ENCODE data around the gene TAS1R2.

The TAS1R2 gene

DNA sequence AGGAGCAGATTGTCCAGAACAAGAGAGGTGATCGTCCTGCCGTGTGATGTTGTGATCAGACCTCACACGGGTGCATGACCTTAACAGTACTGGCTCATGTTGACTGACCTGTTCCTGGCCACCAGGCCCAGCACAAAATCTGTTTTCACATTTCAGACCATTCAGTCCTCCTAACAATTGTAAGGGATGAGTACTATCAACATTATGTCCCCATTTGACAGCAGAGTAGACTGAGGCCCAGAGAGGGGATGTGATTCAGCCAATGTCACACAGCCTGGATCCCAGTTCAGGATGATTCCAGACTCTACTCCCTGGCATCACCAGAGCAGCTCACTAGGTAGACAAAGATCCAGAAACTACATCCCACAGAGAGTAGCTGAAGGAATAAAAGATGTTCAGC, 7.4 kb upstream of the TAS1R2 start:
- no peaks in the 10 kb centered on the region for H3K9me3 ChIP-seq (ENCODE audit: insufficient read depth, low read length)
- H3K27me3 ChIP-seq (ENCODE audit: insufficient read depth, insufficient read length): peaks cover 7% of the 10 kb centered on the region
- H3K36me3 ChIP-seq (ENCODE audit: insufficient read depth, insufficient read length, low read length): peaks cover 3% of the 10 kb centered on the region
- no peak for DNase-seq (ENCODE audit: low read depth, low spot score)
- H3K9ac ChIP-seq (ENCODE audit: insufficient read length, low read depth): no peak overlapping the region
- TF ChIP-seq SUZ12 (IDR thresholded peaks at IDR 0.05; ENCODE audit: extremely low read depth, insufficient read depth, insufficient read length) (no peak), ZNF274 (IDR thresholded peaks at IDR 0.05; ENCODE audit: low read depth, low read length) (no peak), YY1 (IDR thresholded peaks at IDR 0.05; ENCODE audit: insufficient read depth, insufficient read length) (no peak)
- H3K4me1 ChIP-seq (ENCODE audit: insufficient read depth, insufficient read length): no peaks in the 10 kb centered on the region
- H3K4me3 ChIP-seq (ENCODE audit: insufficient read length, low read depth): no peak overlapping the region

DNA sequence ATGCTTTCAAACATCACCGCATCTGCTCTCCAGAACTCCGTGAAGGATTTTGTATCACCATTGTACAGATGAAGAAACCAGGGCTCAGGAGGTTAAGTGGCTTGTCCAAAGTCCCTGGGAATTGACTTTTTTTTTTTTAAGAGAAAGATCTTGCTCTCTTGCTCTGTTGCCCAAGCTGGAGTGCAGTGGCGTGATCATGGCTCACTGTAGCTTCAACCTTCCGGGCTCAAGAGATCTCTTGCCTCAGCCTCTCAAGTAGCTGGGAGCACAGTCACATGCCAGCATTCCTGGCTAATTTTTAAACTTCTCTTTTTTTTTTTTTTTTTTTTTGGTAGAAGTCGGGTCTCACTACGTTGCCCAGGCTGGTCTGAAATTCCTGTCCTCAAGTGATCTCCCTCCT, 6.9 kb upstream of the TAS1R2 start:
- H3K27me3 ChIP-seq (ENCODE audit: insufficient read depth, insufficient read length): peaks cover 7% of the 10 kb centered on the region
- no peaks in the 10 kb centered on the region for H3K9me3 ChIP-seq (ENCODE audit: insufficient read depth, low read length)
- H3K9ac ChIP-seq (ENCODE audit: insufficient read length, low read depth): no peak overlapping the region
- no peaks in the 10 kb centered on the region for H3K4me1 ChIP-seq (ENCODE audit: insufficient read depth, insufficient read length)
- no peak for DNase-seq (ENCODE audit: low read depth, low spot score)
- no peaks in the 10 kb centered on the region for H3K36me3 ChIP-seq (ENCODE audit: insufficient read depth, insufficient read length, low read length)
- TF ChIP-seq YY1 (IDR thresholded peaks at IDR 0.05; ENCODE audit: insufficient read depth, insufficient read length) (no peak), ZNF274 (IDR thresholded peaks at IDR 0.05; ENCODE audit: low read depth, low read length) (no peak)
- no peak overlapping the region for H3K4me3 ChIP-seq (ENCODE audit: insufficient read length, low read depth)

DNA sequence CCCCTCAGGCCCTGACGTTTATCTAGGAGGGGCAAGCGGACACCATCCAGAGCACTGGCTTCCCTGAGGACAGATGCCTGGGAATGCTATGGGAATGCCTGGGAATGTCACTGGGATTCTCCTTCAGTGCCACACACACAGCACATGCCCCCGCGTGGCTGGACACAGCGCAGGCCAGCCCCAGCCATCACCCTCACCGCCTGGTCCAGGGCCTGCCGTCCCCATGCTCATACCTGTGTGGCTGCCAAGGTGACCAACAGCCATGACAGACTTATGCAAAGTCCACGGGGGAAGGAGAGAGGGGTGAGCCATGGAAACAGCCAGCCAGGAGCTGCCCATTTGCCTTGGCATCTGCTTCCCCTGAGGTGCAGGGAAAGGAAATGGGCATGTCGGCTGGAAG, 5.7 kb upstream of the TAS1R2 start:
- Histone ChIP-seq H3K4me1 (ENCODE audit: insufficient read depth, insufficient read length) (no peaks in the 10 kb centered on the region), H3K27me3 (ENCODE audit: insufficient read depth, insufficient read length) (peaks cover 7% of the 10 kb centered on the region), H3K36me3 (ENCODE audit: insufficient read depth, insufficient read length, low read length) (no peaks in the 10 kb centered on the region), H3K9ac (ENCODE audit: insufficient read length, low read depth) (no peak overlapping the region), H3K9me3 (ENCODE audit: insufficient read depth, low read length) (no peaks in the 10 kb centered on the region), H3K4me3 (ENCODE audit: insufficient read length, low read depth) (no peak overlapping the region)
- no peak for TF ChIP-seq SUZ12 (IDR thresholded peaks at IDR 0.05; ENCODE audit: extremely low read depth, insufficient read depth, insufficient read length)
- TF ChIP-seq YY1 (IDR thresholded peaks at IDR 0.05; ENCODE audit: insufficient read depth, insufficient read length): no peak
- no peak for TF ChIP-seq ZNF274 (IDR thresholded peaks at IDR 0.05; ENCODE audit: low read depth, low read length)
- no peak for DNase-seq (ENCODE audit: low read depth, low spot score)

DNA sequence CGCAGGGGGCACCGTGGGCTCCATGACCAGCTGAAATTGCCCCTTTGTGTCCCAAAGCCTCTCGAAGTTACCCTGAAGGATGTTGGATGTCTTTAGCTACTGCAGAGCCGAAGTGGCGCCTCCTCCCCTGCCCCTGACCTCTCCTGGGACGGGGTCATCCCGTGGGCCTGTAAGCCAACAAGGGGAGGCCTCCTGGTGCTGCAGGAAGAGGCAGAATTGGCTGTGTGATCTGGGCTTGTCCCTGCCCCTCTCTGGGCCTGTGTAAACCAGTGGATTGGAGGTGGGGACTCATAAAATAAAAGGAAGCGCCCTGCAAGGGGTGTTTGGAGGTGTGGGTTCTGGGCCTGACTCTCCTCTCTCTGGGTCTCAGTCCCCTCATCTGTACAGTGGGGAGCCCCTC, 2.1 kb upstream of the TAS1R2 start:
- Histone ChIP-seq H3K36me3 (ENCODE audit: insufficient read depth, insufficient read length, low read length) (no peaks in the 10 kb centered on the region), H3K9me3 (ENCODE audit: insufficient read depth, low read length) (no peaks in the 10 kb centered on the region), H3K27me3 (ENCODE audit: insufficient read depth, insufficient read length) (peaks cover 7% of the 10 kb centered on the region), H3K4me1 (ENCODE audit: insufficient read depth, insufficient read length) (no peaks in the 10 kb centered on the region), H3K4me3 (ENCODE audit: insufficient read length, low read depth) (no peak overlapping the region), H3K9ac (ENCODE audit: insufficient read length, low read depth) (no peak overlapping the region)
- no peak for DNase-seq (ENCODE audit: low read depth, low spot score)
- TF ChIP-seq YY1 (IDR thresholded peaks at IDR 0.05; ENCODE audit: insufficient read depth, insufficient read length) (no peak), ZNF274 (IDR thresholded peaks at IDR 0.05; ENCODE audit: low read depth, low read length) (no peak), SUZ12 (IDR thresholded peaks at IDR 0.05; ENCODE audit: extremely low read depth, insufficient read depth, insufficient read length) (no peak)

DNA sequence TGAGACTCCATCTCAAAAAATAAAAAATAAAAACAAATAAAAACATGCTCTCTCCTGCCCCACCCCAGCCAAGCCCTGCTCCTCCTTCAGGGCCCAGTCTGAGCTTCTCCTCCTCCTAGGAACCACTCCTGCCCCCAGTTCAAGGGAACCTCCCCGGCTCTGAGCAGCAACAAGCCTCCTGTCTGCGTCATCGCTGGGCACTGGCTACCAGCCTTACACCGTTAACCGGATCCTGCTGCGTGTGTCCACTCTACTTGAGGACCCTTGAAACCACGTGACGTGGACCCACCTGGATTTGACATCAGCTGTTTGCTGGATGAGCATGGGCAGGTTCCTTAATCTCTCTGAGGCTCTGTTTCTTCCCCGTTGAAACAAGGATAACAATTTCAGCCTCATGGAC, 1.6 kb upstream of the TAS1R2 start:
- DNase-seq (ENCODE audit: low read depth, low spot score): no peak
- no peaks in the 10 kb centered on the region for H3K4me1 ChIP-seq (ENCODE audit: insufficient read depth, insufficient read length)
- H3K9me3 ChIP-seq (ENCODE audit: insufficient read depth, low read length): no peaks in the 10 kb centered on the region
- TF ChIP-seq YY1 (IDR thresholded peaks at IDR 0.05; ENCODE audit: insufficient read depth, insufficient read length): no peak
- no peak for TF ChIP-seq ZNF274 (IDR thresholded peaks at IDR 0.05; ENCODE audit: low read depth, low read length)
- TF ChIP-seq SUZ12 (IDR thresholded peaks at IDR 0.05; ENCODE audit: extremely low read depth, insufficient read depth, insufficient read length): no peak
- H3K27me3 ChIP-seq (ENCODE audit: insufficient read depth, insufficient read length): peaks cover 7% of the 10 kb centered on the region
- H3K4me3 ChIP-seq (ENCODE audit: insufficient read length, low read depth): no peak overlapping the region
- H3K36me3 ChIP-seq (ENCODE audit: insufficient read depth, insufficient read length, low read length): no peaks in the 10 kb centered on the region
- no peak overlapping the region for H3K9ac ChIP-seq (ENCODE audit: insufficient read length, low read depth)

DNA sequence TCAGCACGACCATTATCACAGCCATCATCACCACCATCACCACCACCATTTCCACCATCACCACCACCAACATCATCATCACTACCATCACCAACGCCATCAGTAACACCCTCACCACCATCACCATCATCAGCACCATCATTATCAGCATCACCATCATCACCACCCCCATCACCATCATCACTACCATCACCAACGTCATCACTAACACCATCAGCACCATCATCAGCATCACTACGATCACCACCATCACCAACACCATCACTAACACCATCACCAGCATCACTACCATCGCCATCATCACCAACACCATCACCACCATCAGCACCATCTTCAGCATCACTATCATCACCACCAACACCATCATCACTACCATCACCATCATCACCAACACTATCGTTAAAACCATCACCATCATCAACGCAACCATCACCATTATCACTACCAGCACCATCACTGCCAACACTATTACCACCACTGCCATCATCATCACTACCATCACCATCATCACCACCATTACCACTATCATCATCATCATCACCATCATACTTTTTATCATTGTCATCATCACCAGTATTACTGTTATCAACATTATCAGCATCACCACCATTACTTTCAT, 1.3 kb downstream of the TAS1R2 start:
- Histone ChIP-seq H3K4me1 (ENCODE audit: insufficient read depth, insufficient read length) (no peaks in the 10 kb centered on the region), H3K9me3 (ENCODE audit: insufficient read depth, low read length) (no peaks in the 10 kb centered on the region), H3K9ac (ENCODE audit: insufficient read length, low read depth) (no peak overlapping the region), H3K27me3 (ENCODE audit: insufficient read depth, insufficient read length) (peaks cover 2% of the 10 kb centered on the region), H3K4me3 (ENCODE audit: insufficient read length, low read depth) (no peak overlapping the region), H3K36me3 (ENCODE audit: insufficient read depth, insufficient read length, low read length) (no peaks in the 10 kb centered on the region)
- no peak for DNase-seq (ENCODE audit: low read depth, low spot score)
- TF ChIP-seq ZNF274 (IDR thresholded peaks at IDR 0.05; ENCODE audit: low read depth, low read length): no peak
- TF ChIP-seq YY1 (IDR thresholded peaks at IDR 0.05; ENCODE audit: insufficient read depth, insufficient read length): no peak

DNA sequence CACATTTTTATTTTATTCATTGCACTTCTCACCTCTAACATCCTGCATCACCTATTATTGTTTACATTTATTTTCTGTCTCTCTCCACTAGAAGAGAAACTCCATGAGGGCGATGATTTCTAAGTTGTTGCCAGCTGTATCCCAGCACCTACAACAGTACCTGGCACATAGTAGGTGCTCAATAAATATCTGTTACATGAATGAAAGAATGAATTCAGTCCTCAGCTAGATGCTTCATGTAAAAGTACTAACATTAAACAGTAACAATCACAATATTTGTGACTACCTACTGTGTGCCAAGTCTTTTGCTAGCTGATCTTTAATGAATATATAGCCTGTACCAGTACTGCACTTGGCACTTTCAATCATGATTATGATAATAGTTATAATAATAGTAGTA, 3.0 kb downstream of the TAS1R2 start:
- no peak for DNase-seq (ENCODE audit: low read depth, low spot score)
- Histone ChIP-seq H3K36me3 (ENCODE audit: insufficient read depth, insufficient read length, low read length) (no peaks in the 10 kb centered on the region), H3K27me3 (ENCODE audit: insufficient read depth, insufficient read length) (peaks cover 11% of the 10 kb centered on the region)

More for the DNA sequence above, 3.0 kb downstream of the TAS1R2 start:
- Histone ChIP-seq H3K9me3 (ENCODE audit: insufficient read depth, low read length) (no peaks in the 10 kb centered on the region), H3K4me1 (ENCODE audit: insufficient read depth, insufficient read length) (no peaks in the 10 kb centered on the region), H3K4me3 (ENCODE audit: insufficient read length, low read depth) (no peak overlapping the region), H3K9ac (ENCODE audit: insufficient read length, low read depth) (no peak overlapping the region)
- TF ChIP-seq ZNF274 (IDR thresholded peaks at IDR 0.05; ENCODE audit: low read depth, low read length): no peak
- no peak for TF ChIP-seq YY1 (IDR thresholded peaks at IDR 0.05; ENCODE audit: insufficient read depth, insufficient read length)
- TF ChIP-seq SUZ12 (IDR thresholded peaks at IDR 0.05; ENCODE audit: extremely low read depth, insufficient read depth, insufficient read length): no peak
